GM21737 (cell line): ENCODE measurements around the gene XNDC1N.
"Not testable (repeated sequence)": the region's sequence is repeated elsewhere in the genome, so short reads cannot be mapped to it uniquely, and the experiment has no call there.

Experiments used
- ATAC-seq: cut with Tn5 transposase; IDR thresholded peaks from one replicate; pipeline ENCODE4 v1.9.1; 2021; ENCODE audit warnings: mild to moderate bottlenecking, moderate library complexity; ENCODE audit not compliant: unreplicated experiment

XNDC1N gene

DNA sequence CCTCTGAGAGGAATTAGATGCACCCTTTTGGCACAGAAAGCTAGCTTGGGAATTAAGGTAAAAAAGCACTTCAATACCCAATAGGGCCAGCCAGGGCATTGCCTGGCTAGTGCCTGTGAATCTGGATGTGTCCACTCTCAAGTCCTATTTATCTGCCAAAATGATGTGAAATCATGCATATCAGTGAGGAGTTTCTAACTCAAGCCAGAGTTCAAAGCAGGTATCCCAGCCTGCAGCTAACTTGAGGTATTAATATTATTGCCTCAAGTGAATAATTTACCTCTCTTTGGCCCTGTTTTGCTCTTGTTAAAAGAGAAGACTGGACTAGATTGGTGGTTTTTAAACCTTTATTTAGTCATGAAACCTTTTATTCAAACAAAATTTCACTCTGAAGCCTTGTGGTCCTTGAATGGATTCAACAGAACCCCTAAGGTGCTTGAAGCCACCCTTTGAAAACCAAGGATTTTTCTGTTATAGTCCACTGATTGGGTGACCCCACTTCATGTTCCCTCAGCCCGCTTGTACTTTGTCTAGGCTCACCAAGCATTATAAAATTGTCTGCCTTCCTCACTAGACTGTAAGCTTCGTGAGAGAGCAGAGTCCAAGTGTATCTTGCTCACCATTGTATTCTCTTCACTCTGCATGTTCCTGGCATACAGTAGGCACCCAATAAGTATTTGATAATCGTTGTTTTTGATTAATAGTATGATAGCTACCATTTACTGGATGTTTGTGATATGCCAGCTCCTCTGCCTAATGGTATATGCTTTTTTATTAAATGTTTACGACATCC, 4.9 kb upstream of the XNDC1N start:
- no peak for ATAC-seq

GRCh38 chr11:71931245-71931602, 2.8 kb upstream of the XNDC1N start:
- ATAC-seq: no peak

DNA sequence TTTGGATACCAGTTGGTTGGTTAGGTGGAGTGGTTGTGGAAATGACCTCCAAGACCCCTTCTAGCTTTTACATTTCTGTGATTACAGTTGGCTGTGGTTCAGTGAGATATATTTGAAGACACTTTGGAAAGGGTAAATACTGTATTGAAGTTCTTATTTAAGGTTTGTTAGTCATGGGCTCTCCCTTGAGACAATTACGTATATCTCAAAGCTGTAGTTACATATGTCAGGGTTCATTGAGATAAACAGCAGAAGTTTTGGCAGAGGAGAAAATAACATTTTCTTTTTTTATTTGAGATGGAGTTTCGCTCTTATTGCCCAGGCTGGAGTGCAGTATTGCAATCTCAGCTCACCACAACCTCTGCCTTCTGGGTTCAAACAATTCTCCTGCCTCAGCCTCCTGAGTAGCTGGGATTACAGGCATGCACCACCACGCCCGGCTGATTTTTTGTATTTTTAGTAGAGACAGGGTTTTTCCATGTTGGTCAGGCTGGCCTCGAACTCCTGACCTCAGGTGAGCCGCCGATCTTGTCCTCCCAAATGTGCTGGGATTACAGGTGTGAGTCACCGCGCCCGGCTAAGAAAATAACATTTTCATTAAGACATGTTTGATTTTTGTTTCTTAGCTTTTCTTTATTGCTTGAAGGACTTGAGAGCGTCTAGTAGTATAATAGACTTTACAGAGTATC, 2.3 kb upstream of the XNDC1N start:
- no peak for ATAC-seq

- ATAC-seq: no peak
Measured at GRCh38 chr11:71929491-71929890, 1.1 kb upstream of the XNDC1N start.

DNA sequence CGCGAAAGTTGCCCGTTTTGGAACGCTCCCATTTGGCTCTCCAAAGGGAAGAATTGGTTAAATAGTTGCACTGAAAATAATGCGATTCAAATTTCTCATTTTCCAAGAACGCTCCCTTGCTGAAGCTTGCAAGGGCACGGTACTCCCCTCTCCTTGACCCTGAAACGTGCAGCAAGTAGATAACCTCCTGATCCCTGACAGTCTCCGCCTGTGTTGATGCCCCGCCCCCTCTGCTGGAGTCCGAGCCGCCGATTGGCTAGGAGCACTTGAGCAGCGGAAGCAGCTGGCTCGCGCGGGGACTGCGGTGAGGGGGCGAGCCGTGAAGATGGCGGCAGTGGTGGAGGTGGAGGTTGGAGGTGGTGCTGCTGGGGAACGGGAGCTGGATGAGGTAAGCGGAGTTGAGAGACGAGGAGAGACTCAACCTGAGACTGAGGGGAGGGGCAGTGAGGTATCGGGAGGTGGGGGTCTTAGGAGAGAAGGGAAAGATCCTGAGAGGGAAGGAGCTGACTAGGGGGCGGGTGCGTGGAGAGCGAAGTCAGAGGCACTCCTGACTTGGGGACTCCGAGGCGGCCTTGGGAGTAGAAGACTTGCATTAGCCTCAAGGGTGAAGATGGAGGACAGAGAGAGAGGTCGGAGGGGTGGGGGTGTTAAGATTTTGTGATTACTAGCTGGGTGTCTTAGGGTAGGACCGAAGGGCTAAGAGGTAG, 496 bp upstream of the XNDC1N start, which contains the start of gene RNF121:
TSS of gene RNF121 (plus strand) at position 310 of the 707 bp plus-strand sequence. CDS start at position 326, 16 bp downstream.
- peak; percentile 78 for ATAC-seq

DNA sequence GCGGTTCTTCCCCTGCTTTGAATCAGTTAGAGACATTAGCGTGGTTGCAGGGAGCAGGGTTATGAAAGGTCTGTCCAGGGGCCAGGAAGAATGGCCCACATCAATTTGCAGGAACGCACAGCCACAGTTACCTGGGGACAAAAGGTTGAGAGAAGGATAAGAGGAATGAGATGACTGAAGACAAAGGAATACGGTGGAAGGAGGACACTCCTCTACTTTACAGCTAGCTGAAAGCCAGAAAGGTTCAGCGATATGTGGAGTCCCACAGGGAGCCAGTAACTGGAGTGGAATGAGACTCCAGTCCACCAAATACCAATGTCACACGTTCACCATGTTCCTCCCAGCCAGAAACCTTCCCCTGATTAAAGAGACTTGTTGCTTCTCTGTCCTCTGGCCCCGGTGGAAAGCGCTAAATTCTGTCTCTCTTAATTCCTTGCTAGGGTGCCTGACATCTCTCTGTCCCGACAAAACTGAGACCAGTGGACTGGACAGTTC, 10.7 kb downstream of the XNDC1N start:
- no peak for ATAC-seq

DNA sequence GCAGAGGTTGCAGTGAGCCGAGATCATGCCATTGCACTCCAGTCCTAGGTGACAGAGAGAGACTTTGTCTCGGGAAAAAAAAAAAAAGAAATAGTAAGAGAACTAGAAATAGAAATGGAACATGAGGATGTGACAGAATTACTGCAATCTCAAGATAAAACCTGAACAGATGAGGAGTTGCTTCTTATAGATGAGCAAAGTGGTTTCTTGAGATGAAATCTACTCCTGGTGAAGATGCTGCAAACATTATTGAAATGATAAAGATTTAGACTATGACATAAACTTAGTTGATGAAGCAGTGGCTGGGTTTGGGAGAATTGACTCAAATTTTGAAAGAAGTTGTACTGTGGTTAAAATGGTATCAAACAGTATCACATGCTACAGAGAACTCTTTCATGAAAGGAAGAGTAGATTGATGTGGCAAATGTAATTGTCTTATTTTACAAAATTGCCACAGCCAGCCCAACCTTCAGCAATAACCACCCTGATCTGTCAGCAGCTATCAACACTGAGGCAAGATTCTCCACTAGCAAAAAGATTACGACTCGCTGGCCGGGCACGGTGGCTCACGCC, 13.7 kb downstream of the XNDC1N start:
- no peak for ATAC-seq

GRCh38 chr11:71913756-71914526, 14.5 kb downstream of the XNDC1N start:
- no peak for ATAC-seq

DNA sequence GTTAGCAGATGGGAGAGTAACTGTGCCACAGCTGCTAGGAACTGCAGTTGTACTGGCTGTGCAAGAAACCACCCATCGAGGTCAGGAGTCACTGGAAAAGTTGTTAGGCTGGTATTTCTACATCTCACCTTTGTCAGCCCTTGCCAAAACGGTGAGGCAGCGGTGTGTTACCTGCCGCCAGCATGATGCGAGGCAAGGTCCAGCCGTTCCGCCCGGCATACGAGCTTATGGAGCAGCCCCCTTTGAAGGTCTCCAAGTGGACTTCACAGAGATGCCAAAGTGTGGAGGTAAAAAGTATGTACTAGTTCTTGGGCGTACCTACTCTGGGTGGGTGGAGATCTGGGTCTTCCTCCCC, 16.4 kb downstream of the XNDC1N start:
- not testable (repeated sequence) for ATAC-seq

DNA sequence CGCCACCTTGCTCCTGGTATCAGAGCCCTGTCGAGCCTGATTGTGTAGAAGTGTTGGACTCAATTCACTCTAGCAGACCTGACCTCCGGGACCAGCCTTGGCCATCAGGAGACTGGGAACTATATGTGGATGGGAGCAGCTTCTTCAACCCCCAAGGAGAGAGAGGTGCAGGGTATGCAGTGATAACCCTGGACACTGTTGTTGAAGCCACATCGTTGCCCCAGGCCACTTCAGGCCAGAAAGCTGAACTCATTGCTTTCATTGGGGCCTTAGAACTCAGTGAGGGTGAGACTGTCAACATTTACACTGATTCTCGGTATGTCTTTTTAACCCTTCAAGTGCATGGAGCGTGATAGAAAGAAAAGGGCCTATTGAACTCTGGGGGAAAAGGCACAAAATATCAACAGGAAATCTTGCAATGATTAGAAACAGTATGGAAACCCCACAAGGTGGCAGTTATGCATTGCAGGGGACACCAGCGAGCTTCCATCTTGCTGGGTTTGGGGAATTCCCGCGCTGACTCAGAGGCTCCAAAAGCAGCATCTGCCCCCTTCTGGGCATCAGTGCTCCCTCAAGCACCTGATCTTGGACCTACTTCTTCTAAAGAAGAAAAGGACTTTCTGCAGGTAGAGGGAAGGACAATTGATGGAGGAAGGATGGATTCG, 16.9 kb downstream of the XNDC1N start:
- not testable (repeated sequence) for ATAC-seq

- ATAC-seq: not testable (repeated sequence)
Measured at GRCh38 chr11:71910775-71911174, 17.6 kb downstream of the XNDC1N start.

GRCh38 chr11:71908218-71908617, 20.2 kb downstream of the XNDC1N start:
- no peak for ATAC-seq

DNA sequence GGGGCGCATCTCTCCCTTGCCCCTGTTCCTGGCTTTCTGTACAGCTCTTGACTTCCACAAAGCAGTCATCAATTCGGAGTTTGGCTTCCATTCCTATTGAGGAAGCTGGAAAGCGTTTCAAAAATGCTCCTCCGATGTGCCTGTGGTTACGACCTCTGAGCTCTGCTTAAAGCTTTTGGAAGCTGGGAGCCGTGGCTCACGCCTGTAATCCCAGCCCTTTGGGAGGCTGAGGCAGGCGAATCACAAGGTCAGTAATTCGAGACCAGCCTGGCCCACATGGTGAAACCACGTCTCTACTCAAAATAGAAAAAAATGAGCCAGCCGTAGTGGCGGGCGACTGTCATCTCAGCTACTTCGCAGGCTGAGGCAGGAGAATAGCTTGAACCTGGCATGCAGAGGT, 27.3 kb downstream of the XNDC1N start:
- ATAC-seq: not testable (repeated sequence)

DNA sequence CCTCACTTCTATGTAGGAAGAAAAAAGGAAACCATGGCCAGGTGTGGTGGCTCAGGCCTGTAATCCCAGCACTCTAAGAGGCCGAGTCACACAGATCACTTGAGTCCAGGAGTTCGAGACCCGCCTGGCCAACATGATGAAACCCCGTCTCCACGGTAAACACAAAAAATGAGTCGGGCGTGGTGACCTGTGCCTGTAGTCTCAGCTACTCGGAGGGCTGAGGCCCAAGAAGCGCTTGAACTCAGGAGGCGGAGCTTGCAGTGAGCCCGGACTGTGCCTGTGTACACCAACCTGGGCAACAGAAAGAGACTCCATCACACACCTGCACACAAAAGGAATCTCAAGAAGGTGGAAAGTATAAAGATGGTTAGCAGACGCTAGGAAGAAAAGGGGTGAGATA, 32.4 kb downstream of the XNDC1N start:
- ATAC-seq: no peak

GRCh38 chr11:71889181-71889872, 39.1 kb downstream of the XNDC1N start:
- not testable (repeated sequence) for ATAC-seq

GRCh38 chr11:71888335-71889010, 39.9 kb downstream of the XNDC1N start:
- not testable (repeated sequence) for ATAC-seq

DNA sequence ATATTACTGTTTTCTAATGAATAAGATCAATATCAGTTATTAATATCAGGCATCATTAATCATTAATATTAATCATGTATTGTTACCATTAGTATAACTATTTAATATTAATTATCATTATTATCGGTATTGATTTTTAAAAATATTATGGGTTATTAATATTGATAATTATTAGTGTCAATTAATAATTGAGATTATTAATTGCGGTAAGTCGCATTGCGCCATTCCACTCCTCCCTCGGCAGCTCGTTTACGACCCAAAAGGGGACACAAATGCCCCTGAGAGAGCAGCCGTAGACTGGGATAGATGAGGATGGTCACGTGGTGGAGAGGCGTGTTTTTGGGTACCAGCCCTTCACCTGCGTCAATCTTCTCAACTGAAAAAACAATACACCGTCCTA, 42.6 kb downstream of the XNDC1N start:
- not testable (repeated sequence) for ATAC-seq
